ENCODE results near the gene SRPX.
A peak's percentile ranks its signal among the peaks of the same experiment; 100 is the strongest.

Gene SRPX

GRCh38 chrX:38206542-38206941 lies 14.1 kb downstream of the SRPX start:
- no peak for DNase-seq

GRCh38 chrX:38206036-38206435 lies 14.6 kb downstream of the SRPX start:
- peak; percentile 83 for DNase-seq

DNA sequence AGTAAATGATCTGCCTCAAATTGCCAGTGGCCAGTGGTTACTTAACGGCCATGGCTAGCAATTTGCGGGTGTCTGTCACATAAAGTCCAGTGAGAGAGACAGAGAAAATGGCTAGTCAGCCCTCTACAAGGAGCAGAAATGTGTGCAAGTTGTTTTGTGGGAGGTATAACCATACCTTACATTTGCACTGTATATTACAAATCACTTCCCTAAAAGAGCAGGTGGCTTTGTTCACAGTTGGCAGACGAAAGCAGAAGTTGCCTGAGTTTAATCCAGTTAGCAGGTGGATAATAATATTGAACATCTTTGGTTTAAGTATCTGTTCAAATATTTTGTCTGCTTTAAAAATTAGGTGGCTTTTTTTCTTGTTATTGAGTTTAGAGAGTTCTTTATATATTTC lies 15.6 kb downstream of the SRPX start:
- DNase-seq, result no peak

DNA sequence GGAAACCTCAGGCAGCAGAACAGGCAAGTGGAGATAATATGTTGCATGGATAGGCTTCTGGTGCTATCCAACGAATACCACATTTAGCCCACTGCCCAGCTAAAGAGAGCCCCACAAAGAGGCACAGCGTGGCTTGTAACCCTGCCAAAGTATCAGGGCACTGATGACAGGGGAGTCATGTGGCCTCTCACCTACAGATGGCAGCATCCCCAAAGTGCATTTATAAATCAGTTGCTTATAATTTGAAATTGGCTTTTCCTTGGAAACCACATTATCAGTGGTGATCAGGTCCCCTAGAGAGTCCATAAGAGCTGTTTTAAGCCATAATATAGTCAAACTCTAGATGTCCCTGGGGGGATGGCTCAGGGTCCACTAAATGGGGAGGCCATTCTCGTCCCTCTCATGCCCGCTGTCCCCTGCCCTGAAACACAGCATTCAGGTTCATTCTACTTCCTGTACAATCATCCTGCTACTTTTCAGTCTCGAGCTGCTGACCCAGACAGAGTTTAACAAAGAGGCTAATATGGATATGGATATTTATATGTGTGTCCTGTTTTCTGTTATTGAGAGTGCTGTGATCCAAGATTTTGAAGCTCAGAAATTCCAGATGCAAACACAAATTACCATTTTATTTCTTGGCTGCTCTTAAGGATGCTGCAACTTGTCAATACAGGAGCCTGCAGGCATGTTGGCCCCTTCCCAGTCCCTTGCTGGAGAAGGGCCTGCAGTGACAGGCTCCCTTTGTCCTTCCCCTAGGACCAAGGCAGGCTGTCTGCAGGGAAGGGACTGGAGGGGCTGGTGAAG lies 28.5 kb downstream of the SRPX start:
- peak; percentile 40 for DNase-seq

- no peak for DNase-seq
These were observed 31.0 kb downstream of the SRPX start for GRCh38 chrX:38189431-38190250.

GRCh38 chrX:38183596-38183995 lies 37.1 kb downstream of the SRPX start:
- no peak for DNase-seq

GRCh38 chrX:38181357-38181756 lies 39.3 kb downstream of the SRPX start:
- no peak for DNase-seq

- DNase-seq, result no peak
These were observed 42.3 kb downstream of the SRPX start for GRCh38 chrX:38178396-38178795.

DNA sequence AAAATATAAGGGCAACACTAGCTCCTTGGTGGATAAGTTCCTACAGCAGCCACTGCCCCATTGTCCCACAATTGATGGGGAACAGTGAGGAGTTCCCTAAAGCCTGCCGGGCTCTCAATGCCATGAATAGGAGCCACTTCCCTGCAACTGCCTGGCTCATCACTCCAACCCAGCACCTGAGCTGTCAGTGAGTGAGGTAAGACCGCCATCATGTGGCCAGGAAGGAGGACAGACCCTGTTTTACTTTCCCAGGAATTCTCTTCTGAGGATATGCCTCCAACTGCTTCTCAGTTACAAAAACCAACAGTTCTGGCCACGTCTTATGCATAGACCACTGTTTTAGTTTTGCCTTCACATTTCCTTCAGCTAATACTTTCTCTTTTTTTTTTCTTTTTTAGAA lies 45.5 kb downstream of the SRPX start:
- peak; percentile 43 for DNase-seq

DNA sequence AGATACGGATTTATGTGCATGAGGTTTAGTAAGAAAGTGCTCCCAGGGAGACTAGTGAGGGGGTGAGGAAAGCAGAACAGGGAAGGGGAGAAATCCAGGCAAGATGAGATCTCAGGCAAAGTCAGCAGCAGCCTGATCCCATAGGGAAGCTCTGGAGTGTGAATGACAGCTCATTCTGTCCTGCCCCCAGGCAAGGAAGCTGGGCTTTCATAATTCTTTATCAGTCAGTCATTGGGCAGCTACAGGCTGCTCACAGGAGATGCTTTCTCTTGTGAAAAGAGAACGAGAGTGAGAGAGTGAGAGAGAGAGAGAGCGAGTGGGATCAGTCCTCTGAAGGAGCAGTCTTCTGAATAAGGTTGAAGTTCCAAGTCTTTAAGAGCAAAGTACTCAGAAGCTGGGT lies 48.1 kb downstream of the SRPX start:
- DNase-seq, result peak; percentile 13

DNA sequence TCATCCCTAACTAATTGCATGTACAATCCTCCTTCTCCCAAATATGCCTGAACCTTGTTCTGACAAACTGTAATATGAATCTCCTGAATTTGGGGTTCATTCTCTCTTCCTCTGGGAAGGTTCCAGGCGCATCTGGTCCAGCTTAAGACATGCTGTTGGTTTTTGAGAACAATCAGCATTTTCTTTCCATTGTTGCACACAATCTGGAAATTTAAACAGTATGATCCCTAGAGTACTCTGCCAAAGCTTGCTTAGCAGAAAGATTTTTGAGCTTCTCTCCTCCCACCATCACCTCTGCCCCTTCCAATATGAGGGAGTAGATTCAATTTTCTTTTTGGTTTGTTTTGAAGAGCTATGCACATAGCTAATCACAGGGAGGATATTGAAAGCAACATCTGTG lies 50.1 kb downstream of the SRPX start:
- no peak for DNase-seq

GRCh38 chrX:38166478-38167083 lies 54.1 kb downstream of the SRPX start:
- DNase-seq, result peak; percentile 29

GRCh38 chrX:38165023-38165422 lies 55.6 kb downstream of the SRPX start:
- DNase-seq, result no peak

DNA sequence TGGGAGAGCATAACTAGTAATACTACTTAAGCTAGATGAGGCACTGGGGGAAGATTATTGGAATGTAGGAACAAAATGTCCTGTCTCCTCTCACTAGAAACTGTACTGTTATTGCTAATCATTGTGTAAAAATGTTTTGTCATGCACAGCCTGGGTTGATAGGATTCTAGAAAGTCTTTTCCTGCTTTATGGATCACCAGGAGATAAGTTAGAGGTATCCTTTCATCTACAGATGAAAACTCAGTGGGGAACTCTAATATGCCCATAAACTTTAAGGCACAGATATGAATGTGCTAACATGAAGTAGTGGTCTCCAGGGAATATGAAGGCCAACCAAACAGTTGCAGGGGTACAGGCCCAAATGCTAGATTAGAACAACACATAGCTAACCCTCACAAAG lies 57.5 kb downstream of the SRPX start:
- no peak for DNase-seq

- no peak for DNase-seq
These were observed 63.8 kb downstream of the SRPX start for GRCh38 chrX:38156838-38157237.

GRCh38 chrX:38154818-38155217 lies 65.9 kb downstream of the SRPX start:
- peak; percentile 44 for DNase-seq

DNA sequence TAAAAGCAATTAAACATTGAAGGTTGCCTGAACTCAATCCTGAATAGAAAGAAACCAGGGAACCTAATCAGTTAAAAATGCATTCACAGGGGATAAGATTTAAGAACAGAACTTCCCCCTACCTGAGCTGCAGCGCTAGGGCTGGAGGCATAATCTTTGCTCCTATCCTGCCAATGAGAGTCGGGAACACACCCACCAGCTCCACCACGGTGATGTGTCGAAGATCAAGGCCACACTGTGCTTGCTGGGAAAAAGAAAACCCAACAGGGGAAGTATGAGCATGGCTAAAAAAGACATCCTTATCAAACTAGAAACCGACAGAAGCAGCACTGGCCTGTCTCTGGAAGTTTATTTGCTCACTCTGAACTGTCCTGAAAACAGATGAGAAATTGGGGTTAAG lies 66.3 kb downstream of the SRPX start:
- DNase-seq, result no peak

DNA sequence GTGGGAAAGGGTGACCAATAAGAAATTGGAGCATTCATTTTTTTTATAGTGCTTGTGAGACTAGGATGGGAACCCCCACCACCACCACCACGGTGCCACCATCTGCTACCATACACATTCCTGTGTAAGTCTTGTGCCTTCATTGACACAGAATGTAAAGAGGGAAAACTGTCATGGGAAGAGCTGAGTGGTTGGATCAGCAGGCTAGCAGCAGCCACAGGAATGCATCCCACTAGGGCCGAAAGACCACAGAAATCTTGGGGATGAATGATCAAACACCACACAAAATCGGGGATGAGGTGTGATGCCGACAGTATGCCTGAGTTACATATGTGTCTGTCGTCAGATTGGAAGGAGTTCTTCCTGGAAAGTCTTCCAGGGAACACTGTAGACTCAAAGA lies 69.2 kb downstream of the SRPX start:
- peak; percentile 91 for DNase-seq

- no peak for DNase-seq
These were observed 69.7 kb downstream of the SRPX start for GRCh38 chrX:38150993-38151392.

- DNase-seq, result no peak
These were observed 71.7 kb downstream of the SRPX start for GRCh38 chrX:38149016-38149415.

DNA sequence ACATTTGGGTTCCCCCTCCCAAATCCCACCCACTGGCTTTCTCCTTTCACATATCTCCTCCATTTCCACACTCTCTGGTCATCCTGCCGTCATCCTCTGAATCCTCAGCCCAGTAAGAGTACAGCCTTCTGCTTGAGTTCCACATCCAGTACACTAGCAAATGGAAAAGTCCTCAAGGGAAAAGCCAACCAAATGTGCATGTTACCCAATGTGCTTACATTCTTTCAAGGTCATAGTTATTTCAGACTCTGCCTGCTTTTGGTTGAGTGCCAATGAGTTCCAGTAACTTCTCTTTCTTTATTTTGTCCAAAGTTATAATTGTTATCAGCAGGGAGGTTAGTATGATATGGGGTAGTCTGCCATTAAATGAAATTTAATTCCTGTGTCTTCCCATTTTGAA lies 78.1 kb downstream of the SRPX start:
- peak; percentile 66 for DNase-seq

DNA sequence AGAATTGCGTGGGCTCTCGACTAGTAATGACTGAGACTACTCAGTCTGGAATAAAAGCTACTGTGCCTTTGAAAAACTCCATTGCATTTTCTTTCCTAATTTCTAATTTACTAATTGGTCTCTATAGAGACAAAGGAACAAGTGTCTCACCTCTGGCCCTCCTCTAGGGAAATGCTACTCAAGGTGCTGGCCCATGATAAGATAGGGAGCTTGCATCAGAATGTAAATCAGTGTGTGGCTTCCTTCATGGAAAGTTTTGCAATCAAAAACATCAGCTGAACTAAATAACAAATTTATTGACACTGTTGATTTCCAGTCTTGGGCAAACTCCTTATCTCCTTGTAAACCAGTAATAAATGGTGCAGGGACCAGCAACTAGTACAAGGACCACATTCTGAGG lies 81.8 kb downstream of the SRPX start:
- no peak for DNase-seq

GRCh38 chrX:38138157-38138891 lies 82.3 kb downstream of the SRPX start:
- no peak for DNase-seq

Measured in fibroblast of skin of scalp (primary cell).